Neutrophil (primary cell): ENCODE results near the gene PLCD3.
"Not testable (repeated sequence)": the region's sequence is repeated elsewhere in the genome, so short reads cannot be mapped to it uniquely, and the experiment has no call there.

ENCODE experiments used
- H3K27ac ChIP-seq: fragments of 200-600 bp; sonication (generic); 2 replicates; pipeline ENCODE4 v1.5.1; 2016; ENCODE audit warnings: mild to moderate bottlenecking, moderate library complexity
- H3K27me3 ChIP-seq: fragments of 200-600 bp; sonication (generic); 2 replicates; pipeline ENCODE4 v1.6.0; 2016; ENCODE audit warnings: mild to moderate bottlenecking
- H3K36me3 ChIP-seq: fragments of 200-600 bp; sonication (generic); 2 replicates; pipeline ENCODE4 v1.5.1; 2017
- H3K4me1 ChIP-seq, 2 experiments: fragments of 200-600 bp in 1 of 2; sonication (generic) in 1 of 2; 1 replicate in 1 of 2; 2 replicates in 1 of 2; pipeline versions ENCODE4 v1.5.1 to v1.6.1; 2013 to 2016; ENCODE audit warnings: low read depth in 1 of 2, low read length in 1 of 2, mild to moderate bottlenecking in 1 of 2, moderate library complexity in 1 of 2; ENCODE audit not compliant: control insufficient read depth in 1 of 2, insufficient read depth in 1 of 2
- H3K4me3 ChIP-seq, 2 experiments: fragments of 200-600 bp in 1 of 2; sonication (generic) in 1 of 2; 1 replicate in 1 of 2; 2 replicates in 1 of 2; pipeline ENCODE4 v1.5.1; 2013 to 2016; ENCODE audit warnings: low read depth in 1 of 2, low read length in 1 of 2, mild to moderate bottlenecking in 1 of 2, moderate library complexity in 1 of 2
- H3K9me3 ChIP-seq: fragments of 200-600 bp; sonication (generic); 2 replicates; pipeline ENCODE4 v1.5.1; 2016
- TF ChIP-seq, protein P1 (sequence below): fragments of 200-600 bp; sonication (generic); IDR thresholded peaks from 2 replicates; pipeline ENCODE4 v1.5.1; 2016; ENCODE audit warnings: antibody characterized with exemption

PLCD3 gene

DNA sequence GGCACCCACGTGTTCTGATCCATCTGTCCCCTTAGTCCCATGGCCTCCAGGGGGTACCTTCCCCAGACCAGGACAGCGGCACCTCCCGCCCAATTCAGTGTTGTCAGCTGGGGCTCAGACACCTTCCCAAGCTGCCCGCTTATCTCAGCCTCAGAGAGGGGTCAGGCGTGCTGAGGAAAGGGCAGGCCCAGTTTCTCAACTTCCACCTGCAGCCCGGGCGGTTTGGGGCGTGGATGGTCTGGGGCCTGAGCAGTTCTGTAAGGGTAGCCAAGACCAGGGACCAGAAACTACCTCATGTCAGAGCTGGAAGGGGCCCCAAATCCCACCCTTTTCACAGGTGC is 5.1 kb downstream of the PLCD3 start:
- Histone ChIP-seq H3K27ac (no peak overlapping the region), H3K36me3 (no peaks in the 10 kb centered on the region), H3K9me3 (no peaks in the 10 kb centered on the region)

GRCh38 chr17:45125509-45125908 is 6.8 kb downstream of the PLCD3 start:
- peaks cover 20% of the 10 kb centered on the region for H3K27me3 ChIP-seq
- H3K27ac ChIP-seq = no peak overlapping the region

More for the DNA sequence above, 5.1 kb downstream of the PLCD3 start:
- TF ChIP-seq, protein P1, sequence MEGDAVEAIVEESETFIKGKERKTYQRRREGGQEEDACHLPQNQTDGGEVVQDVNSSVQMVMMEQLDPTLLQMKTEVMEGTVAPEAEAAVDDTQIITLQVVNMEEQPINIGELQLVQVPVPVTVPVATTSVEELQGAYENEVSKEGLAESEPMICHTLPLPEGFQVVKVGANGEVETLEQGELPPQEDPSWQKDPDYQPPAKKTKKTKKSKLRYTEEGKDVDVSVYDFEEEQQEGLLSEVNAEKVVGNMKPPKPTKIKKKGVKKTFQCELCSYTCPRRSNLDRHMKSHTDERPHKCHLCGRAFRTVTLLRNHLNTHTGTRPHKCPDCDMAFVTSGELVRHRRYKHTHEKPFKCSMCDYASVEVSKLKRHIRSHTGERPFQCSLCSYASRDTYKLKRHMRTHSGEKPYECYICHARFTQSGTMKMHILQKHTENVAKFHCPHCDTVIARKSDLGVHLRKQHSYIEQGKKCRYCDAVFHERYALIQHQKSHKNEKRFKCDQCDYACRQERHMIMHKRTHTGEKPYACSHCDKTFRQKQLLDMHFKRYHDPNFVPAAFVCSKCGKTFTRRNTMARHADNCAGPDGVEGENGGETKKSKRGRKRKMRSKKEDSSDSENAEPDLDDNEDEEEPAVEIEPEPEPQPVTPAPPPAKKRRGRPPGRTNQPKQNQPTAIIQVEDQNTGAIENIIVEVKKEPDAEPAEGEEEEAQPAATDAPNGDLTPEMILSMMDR = no peak
- Histone ChIP-seq H3K4me1 (peaks cover 22 to 27% of the 10 kb centered on the region in 2 experiments), H3K4me3 (no peak overlapping the region), H3K27me3 (peaks cover 10% of the 10 kb centered on the region)

DNA sequence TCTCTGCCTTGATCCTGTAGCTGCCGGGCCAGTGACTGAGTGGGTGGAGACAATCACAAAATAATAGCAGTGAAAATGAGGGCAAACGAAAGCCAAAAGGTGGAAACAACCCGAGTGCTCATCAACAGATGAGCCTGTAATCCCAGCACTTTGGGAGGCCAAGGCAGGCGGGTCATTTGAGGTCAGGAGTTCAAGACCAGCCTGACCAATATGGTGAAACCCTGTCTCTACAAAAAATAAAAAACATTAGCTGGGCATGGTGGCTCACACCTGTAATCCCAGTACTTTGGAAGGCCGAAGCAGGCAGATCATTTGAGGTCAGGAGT is 7.6 kb downstream of the PLCD3 start:
- H3K36me3 ChIP-seq, H3K27ac ChIP-seq, H3K9me3 ChIP-seq, H3K4me3 ChIP-seq: not testable (repeated sequence)
- Histone ChIP-seq H3K4me1 (peaks cover 15 to 19% of the 10 kb centered on the region in 2 experiments), H3K27me3 (peaks cover 28% of the 10 kb centered on the region)

More at GRCh38 chr17:45125509-45125908, 6.8 kb downstream of the PLCD3 start:
- H3K9me3 ChIP-seq = no peaks in the 10 kb centered on the region
- TF ChIP-seq, protein P1 = no peak
- no peak overlapping the region for H3K4me3 ChIP-seq
- H3K36me3 ChIP-seq = no peaks in the 10 kb centered on the region
- peaks cover 15 to 19% of the 10 kb centered on the region in 2 experiments for H3K4me1 ChIP-seq

GRCh38 chr17:45123930-45124796 is 8.2 kb downstream of the PLCD3 start:
- Histone ChIP-seq H3K36me3 (no peaks in the 10 kb centered on the region), H3K27me3 (peaks cover 30% of the 10 kb centered on the region), H3K4me1 (peaks cover 15 to 19% of the 10 kb centered on the region in 2 experiments), H3K4me3 (no peak overlapping the region), H3K27ac (no peak overlapping the region), H3K9me3 (no peaks in the 10 kb centered on the region)
- TF ChIP-seq, protein P1 = no peak

- Histone ChIP-seq H3K9me3 (no peaks in the 10 kb centered on the region), H3K4me1 (peaks cover 15 to 17% of the 10 kb centered on the region in 2 experiments), H3K27ac (no peak overlapping the region), H3K27me3 (peaks cover 30% of the 10 kb centered on the region), H3K4me3 (no peak overlapping the region), H3K36me3 (no peaks in the 10 kb centered on the region)
- TF ChIP-seq, protein P1 = no peak
These were observed 9.1 kb downstream of the PLCD3 start for GRCh38 chr17:45123076-45123770.

- Histone ChIP-seq H3K27me3 (peaks cover 30% of the 10 kb centered on the region), H3K4me3 (no peak overlapping the region), H3K27ac (no peak overlapping the region), H3K36me3 (no peaks in the 10 kb centered on the region), H3K9me3 (no peaks in the 10 kb centered on the region), H3K4me1 (no peaks in the 10 kb centered on the region)
- TF ChIP-seq, protein P1 = no peak
These were observed 11.3 kb downstream of the PLCD3 start for GRCh38 chr17:45121055-45121454.
